ENCODE data around the gene MYOZ1.
"Not testable (repeated sequence)": the region's sequence is repeated elsewhere in the genome, so short reads cannot be mapped to it uniquely, and the experiment has no call there.

MYOZ1 gene

DNA sequence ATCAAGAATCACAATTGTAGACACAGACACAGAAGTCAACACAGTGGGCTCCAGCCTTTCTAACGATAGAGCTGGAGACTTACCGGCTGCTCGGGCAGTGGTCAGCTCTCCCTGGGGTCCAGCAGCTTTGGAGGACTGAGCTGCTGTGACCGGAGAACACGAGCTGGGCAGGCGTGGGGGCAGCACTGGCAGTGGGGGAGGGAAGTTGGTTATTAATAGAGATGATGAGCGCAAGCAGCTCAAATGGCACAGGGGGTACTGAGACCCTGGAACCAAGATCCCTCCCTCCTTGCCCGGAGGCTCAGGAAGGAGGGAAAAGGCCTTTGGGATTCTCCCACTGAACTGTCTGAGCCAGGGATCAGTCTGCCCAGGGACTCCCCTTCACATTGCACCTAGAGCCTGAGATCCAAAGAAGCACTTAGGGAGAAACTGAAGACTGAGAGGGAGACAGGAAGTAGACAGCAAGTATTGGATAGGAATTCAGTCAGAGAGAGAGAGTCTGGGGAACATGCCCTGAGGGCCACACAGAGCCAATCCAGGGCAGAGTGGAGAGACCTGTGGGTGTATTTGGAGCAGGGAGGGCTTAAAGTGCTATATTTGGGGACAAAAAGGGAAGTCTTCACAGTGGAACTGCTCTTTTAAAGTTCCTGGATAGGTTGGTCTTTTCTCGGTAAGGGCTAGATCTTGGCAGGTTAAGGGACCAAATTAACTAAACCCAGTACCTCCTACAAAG, at the start of gene MYOZ1:
TSS of gene MYOZ1 (minus strand) at position 147 of the 733 bp plus-strand sequence. CDS start 1,457 bp downstream, outside the sequence.
- DNase-seq (ENCODE audit: low read depth in 2 of 2), result no peak

DNA sequence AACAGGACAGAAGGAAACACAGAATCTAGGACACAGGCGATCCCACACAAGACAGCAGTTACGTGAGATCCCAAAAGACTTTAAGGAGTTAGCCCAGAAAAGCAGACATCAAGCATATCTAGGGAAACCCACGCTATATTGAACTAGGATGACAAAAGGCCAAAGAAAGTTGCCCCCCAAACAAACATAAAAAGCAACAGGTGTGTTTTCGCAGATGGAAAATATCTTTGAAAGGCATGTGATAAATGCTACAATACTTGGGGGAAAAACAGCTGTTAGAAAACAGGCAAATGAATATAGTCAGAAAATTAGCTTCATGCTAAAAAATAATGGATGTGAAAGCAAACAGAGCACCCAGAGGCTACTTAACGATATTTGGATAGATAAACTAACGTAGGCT, 49.5 kb upstream of the MYOZ1 start:
- DNase-seq (ENCODE audit: low read depth in 2 of 2), result not testable (repeated sequence)

- not testable (repeated sequence) for DNase-seq (ENCODE audit: low read depth in 2 of 2)
Measured at GRCh38 chr10:73689596-73689995, 48.3 kb upstream of the MYOZ1 start.

DNA sequence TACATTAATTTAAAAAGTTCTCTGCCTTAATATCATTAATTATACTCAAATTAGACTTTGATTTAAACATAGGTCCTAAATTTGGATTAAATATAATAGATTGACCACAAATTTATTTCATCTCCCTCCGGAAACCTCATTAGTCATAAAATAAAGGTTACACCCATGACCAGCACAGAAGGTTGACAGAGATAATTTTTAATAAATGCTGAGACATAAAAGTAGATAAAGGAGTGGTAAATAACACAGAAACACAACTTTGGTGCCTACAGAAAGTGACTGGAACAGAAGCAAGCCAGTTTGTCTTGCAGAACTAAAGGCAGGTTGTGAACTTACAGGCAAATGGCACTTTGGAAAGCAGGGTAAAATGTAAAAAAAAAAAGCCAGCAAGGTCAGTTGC, 46.4 kb upstream of the MYOZ1 start:
- DNase-seq (ENCODE audit: low read depth in 2 of 2), result not testable (repeated sequence)

DNA sequence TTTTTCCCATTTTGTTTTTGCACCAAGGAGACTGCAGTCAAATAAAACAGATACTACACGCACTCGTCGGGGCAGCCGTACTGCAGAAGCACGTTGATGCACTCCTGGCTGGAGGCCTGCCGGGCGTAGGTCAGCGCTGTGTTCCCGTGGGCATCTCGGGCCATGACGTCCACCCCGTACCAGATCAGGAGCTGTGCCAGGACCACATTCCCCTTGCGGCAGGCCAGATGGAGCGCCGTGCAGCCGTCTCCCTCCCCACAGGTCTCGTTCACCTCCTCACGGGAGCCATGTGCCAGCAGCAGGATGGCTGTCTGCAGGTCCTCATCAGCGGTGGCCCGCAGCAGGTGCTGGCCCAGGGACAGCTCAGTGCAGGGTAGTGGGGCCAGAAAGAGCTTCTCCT, 33.3 kb upstream of the MYOZ1 start:
- not testable (repeated sequence) for DNase-seq (ENCODE audit: low read depth in 2 of 2)

- DNase-seq (ENCODE audit: low read depth in 2 of 2), result not testable (repeated sequence)
Measured at GRCh38 chr10:73668378-73668777, 27.1 kb upstream of the MYOZ1 start.

DNA sequence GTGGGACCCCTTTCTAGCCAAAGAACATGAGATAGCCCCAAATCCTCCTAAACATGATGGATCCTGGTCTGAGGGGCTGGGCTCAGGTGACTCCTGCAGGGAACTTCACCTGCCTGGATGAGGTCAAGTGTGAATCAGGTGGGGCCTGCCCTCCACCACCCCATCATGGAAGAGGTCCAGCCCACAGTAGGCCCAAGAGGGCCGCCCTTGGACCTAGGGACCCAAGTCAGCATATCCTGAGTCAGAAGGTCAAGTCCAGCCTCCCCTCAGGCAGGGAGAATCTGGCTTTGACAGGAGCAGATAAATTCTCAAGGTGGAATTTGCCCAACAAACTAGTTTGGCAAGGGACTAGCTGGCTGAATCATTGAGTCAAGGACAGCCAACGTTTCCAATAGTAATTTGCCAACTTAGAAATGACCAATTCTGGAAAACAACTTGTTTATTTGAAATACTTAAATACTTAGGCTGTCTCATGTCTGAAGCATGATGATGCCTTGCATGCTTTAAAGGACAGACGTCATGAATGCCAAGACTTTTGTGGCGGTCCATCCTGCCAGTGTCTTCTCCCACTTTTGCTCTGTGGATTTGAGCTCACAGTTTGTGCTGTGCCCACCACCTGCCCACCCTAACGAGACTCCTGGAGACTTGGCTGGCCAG, 25.0 kb upstream of the MYOZ1 start:
- DNase-seq (ENCODE audit: low read depth in 2 of 2), result not testable (repeated sequence)

- DNase-seq (ENCODE audit: low read depth in 2 of 2), result not testable (repeated sequence)
Measured at GRCh38 chr10:73665581-73665980, 24.3 kb upstream of the MYOZ1 start.

- not testable (repeated sequence) for DNase-seq (ENCODE audit: low read depth in 2 of 2)
Measured at GRCh38 chr10:73664156-73665040, 23.1 kb upstream of the MYOZ1 start.

DNA sequence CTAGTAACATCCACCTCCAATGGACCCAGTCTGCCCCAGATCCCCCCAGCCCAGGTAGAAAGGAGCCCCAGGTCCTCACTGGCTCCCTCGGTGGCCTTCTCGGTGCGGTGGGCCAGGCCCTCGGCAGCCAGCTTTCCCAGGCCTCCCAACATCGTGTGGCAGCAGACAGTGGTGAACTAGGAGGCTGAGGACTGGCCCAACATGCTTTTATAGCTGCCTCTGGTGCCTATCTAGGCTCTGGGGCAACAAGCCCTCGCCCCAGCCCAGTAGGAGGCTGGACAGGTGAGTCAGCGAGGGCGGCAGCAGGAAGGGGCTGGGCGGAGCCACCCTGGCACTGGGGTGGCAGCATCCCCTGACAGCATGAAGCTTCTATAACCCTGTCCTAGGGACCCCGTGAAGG, 22.3 kb upstream of the MYOZ1 start:
- not testable (repeated sequence) for DNase-seq (ENCODE audit: low read depth in 2 of 2)

DNA sequence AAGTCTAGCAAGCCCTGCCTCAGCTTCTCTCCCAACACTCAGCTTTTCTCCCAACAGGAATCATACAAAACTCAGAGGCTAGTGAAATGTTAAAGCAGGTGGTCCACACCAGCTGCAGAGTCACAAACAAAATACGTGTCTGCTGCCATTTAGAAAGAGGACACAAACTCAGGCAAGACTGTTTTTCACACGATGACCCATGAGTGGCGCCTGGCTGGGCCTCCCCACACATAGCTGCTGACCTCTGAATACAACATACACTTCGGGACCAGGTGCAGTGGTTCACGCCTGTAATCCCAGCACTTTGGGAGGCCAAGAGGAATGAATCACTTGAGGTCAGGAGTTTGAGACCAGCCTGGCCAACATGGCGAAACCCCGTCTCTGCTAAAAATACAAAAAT, 21.4 kb upstream of the MYOZ1 start:
- DNase-seq (ENCODE audit: low read depth in 2 of 2), result not testable (repeated sequence)

GRCh38 chr10:73655990-73656298, 14.7 kb upstream of the MYOZ1 start, which contains the start of gene SYNPO2L:
SYNPO2L (minus strand) TSS chr10:73656029; CDS start chr10:73655922, 107 bp downstream.
- DNase-seq (ENCODE audit: low read depth in 2 of 2), result no peak

DNA sequence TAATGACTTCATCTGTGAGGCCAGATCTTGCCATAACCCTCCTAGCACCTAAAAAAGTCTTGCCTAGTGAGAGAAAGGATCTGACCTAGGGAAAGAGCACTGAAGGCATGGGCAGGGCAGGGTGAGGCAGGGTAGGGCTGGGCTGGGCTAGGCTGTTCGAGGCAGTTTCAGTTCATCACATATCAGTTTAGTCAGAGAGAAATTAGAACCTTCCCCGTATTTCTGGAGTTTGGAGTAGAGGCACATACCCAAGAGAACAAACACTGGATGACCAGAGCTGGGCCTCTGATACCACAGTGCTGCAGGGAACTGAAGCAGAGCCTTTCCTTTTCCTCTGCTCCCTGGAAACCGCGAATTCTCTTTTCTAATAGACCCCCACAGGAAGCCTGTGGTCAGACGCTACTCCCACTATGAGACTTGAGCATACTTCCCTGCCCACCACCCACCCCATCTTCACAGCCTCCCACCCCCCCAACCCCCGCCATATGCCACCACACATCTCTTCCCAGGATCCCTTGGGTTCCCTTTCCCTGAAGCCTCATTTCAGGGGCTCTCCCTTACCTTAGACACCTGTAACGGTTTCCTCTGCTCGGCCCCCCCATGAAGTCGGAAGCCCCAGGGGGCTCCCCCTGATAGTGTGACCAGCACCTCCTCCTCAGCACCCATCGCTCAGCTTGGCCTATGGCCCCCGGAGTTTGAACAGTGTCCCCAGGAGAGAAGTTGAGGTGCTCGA, 14.1 kb upstream of the MYOZ1 start:
- DNase-seq (ENCODE audit: low read depth in 2 of 2), result no peak

DNA sequence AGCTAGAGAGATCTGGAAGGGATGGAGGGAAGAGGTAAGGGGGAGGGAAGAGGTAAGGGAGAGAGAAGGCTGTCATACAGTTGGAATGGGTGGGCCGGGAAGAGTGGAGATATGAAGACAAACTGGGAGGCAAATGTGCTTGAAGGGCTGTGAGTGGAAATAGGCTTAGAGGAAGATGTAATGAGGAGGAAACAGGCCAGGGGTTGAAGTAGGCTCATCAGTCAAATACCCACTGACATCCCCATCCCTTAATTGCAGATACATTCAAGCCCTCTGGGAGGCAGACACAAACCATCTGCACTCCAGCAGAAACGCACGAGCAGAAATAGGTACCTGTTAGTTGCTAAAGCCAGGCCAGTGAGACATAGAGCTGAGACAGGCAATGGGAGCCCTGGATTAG, 12.4 kb upstream of the MYOZ1 start:
- DNase-seq (ENCODE audit: low read depth in 2 of 2), result no peak

DNA sequence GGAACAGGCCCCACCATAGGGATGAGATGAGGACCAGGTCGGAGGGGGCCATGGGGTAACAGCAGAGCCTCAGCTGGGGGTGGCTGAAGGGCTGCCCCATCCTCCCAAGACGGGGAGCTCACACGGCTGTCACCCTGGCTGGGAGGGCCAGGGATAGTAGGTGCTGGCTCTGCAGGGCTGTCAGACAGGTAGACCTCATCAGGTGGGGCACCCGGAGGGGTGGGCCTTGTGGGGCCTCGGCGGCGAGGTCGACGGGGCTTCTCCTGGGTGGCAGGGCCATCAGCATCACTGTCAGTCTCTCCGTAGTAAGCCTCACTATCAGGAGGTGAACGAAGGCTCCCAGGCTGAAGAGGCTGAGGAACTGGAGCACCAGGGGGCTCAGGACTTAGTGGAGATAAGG, 11.9 kb upstream of the MYOZ1 start:
- no peak for DNase-seq (ENCODE audit: low read depth in 2 of 2)

- no peak for DNase-seq (ENCODE audit: low read depth in 2 of 2)
Measured at GRCh38 chr10:73650537-73651331, 9.5 kb upstream of the MYOZ1 start.

DNA sequence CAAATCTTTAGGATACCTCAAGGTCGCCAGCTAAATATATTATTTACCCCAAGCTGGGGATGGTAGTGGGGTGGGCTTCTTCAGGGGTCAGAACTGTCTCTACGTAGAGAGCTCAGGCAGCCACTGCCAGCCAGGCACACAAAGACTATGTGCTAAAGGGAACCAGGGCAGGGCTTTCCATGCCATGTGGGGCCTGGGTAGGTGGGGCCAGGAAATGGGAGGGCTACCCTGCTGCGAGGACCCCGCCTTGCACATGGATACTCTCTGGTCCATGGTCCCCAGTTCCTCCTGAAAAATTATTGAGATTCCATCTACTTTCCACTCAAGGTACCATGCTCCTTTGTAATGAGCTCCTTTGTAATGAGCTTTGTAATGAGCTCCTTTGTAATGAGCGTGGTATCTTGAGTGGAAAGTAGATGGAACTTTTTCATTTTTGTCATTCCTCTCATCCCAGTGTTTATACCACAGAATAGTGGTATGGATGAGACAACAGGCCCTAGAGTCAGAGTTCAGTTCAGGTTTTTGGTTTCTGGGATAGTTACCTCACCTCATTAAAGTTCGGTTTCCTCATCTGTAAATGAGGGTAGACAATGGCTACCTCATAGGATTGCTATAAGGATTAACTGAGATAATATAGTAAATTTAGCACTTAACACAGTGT, 8.7 kb upstream of the MYOZ1 start:
- no peak for DNase-seq (ENCODE audit: low read depth in 2 of 2)

DNA sequence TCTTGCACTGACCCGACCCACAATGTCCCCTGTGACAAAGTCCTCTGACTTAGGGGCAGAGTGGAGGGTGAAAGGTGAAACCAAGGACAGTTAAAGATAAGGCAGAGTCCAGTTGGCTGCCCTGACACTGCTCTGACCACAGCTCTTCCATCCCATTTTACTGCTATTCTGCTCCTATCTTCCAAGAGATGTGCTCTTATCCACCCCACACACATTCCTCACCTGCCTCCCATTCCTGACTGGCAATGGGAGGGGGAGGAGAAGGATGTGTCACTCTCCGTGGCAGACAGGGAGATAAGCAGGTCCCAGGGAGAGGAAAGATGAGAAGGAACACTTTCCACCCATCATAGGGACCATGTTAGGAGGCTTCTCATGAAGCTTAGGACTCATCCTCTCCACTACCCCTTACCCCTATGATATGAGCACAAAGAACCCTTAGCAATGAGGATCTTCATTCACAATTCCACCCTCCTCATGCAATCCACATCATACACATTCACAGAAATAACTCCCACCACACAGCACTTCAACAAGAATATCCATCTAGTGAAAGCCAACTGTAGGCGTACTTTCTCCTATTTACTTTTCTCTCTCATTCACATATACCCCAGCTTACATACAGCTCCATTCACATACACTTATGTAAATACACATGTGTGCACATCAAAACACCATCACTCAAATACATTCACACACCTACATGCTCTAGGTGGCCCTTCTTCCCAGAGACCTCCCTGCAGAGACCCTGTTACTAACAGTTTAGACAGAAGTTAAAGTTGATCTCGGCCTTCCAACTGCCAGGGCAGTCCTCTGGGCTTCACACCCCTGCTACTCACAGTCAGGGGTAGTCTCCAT, 7.9 kb upstream of the MYOZ1 start:
- no peak for DNase-seq (ENCODE audit: low read depth in 2 of 2)

DNA sequence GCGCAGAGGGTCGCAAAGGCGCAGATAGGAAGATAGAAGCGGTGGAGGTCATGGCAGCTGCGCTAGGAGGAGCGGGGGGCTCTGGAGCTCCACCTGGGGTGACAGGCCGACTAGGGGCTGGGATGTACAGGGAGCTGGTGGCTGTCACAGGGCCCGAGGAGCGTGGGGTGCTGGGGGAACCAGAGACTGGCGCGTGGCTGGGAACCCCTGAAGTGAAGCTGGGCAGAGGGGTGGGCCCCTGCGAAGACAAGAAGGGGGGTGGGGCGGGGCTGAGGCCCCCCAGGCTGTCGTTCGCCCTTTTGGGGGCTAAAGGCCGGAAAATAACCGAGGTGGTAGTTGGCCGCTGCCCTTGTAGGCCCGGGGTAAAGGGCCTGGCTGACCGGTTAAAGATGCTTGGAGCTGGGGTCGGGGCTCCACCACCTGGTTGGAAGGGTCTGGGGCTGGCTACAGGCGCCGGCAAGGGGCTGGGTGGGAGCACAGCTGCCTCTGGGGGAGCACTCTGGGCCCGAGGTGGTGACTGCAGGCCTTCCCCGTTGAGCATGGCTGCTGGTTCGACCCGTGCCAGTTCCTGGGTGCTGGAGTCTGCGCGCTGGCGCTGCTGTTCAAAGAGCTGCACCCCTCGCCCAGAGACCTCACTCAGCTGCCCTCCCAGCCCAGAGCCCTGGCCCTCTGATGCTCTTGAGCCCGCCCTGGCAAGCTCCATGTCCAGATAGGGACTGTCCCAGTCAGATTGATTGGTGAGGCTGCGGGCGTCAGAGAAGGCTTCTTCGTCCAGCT, 6.8 kb upstream of the MYOZ1 start:
- DNase-seq (ENCODE audit: low read depth in 2 of 2), result no peak
